HCT116 (cell line): ENCODE measurements around the gene RNASE8. TPM values are rescaled to one million over a fixed set of nuclear protein-coding genes. Genes with fewer than 3 reads are reported as not detected.

Source experiments
- ATAC-seq: fragments of 200-7000 bp; cut with Tn5 transposase; 2 replicates; pipeline ENCODE4 v1.9.1; 2020; ENCODE audit warnings: mild to moderate bottlenecking, moderate library complexity
- BruUV-seq: library from RNA; stranded (reverse); fragments of 400-500 nt; replicated peaks from 2 replicates; lab custom pipeline; 2021; lab: Mats Ljungman, UMichigan
- CTCF ChIA-PET: fragments of 300-600 bp; sonication (Branson Sonifier 250); formaldehyde crosslinking; loops from one replicate; lab custom pipeline; 2021; ENCODE audit warnings: antibody characterized with exemption; lab: Charles Lee
- POLR2A ChIA-PET: fragments of 300-600, 350-600 bp; sonication (Branson Sonifier 250); formaldehyde crosslinking; loops from one replicate; lab custom pipeline; 2021; ENCODE audit warnings: antibody characterized with exemption; lab: Charles Lee
- RAD21 ChIA-PET, 2 experiments: fragments of 300-600 bp; sonication (Branson Sonifier 250); formaldehyde crosslinking; loops; one replicate each; lab custom pipeline; 2023; ENCODE audit warnings: low total read pairs in 2 of 2; ENCODE audit not compliant: uncharacterized antibody in 2 of 2, unreplicated experiment in 2 of 2, low non-redundant PET in 1 of 2; lab: Charles Lee
- DNase-seq: peaks from one replicate; pipeline ENCODE4 v3.0.0-alpha.2; 2010; ENCODE audit warnings: low read depth, low spot score
- H2AFZ ChIP-seq: fragments of 200-600 bp; shearing (Covaris generic), sonication (generic); 2 replicates; pipeline ENCODE4 v1.6.1; 2017; ENCODE audit warnings: low read depth, mixed run types, mixed read lengths, antibody characterized with exemption, low read length; ENCODE audit not compliant: poor library complexity, severe bottlenecking
- H3K27ac ChIP-seq: 2 replicates; pipeline ENCODE4 v1.5.1; 2012; ENCODE audit warnings: low read depth, low read length
- H3K27me3 ChIP-seq: fragments of 200-600 bp; sonication (generic); 2 replicates; pipeline ENCODE4 v1.6.1; 2016; ENCODE audit warnings: mixed run types, low read length, mixed read lengths; ENCODE audit not compliant: insufficient read depth
- H3K36me3 ChIP-seq, 2 experiments: fragments of 200-500 bp in 1 of 2; fragments of 200-600 bp in 1 of 2; sonication (Bioruptor generic) in 1 of 2; sonication (generic) in 1 of 2; 2 replicates each; pipeline versions ENCODE4 v1.5.1 to v1.6.1; 2014 to 2016; ENCODE audit warnings: low read length in 2 of 2, inconsistent platforms in 1 of 2, mixed read lengths in 1 of 2, mixed run types in 1 of 2; ENCODE audit not compliant: insufficient read depth in 2 of 2, control insufficient read depth in 1 of 2
- H3K4me1 ChIP-seq, 2 experiments: fragments of 200-600 bp in 1 of 2; sonication (generic) in 1 of 2; 2 replicates each; pipeline versions ENCODE4 v1.5.1 to v1.6.1; 2012 to 2017; ENCODE audit warnings: low read length in 2 of 2, inconsistent platforms in 1 of 2, mild to moderate bottlenecking in 1 of 2, mixed read lengths in 1 of 2, mixed run types in 1 of 2, moderate library complexity in 1 of 2; ENCODE audit not compliant: insufficient read depth in 2 of 2, control insufficient read depth in 1 of 2
- H3K4me2 ChIP-seq: fragments of 200-600 bp; sonication (generic); 2 replicates; pipeline ENCODE4 v1.6.1; 2017; ENCODE audit warnings: mixed run types, low read length, mixed read lengths
- H3K4me3 ChIP-seq, 2 experiments: fragments of 200-600 bp in 1 of 2; sonication (generic) in 1 of 2; replicated peaks in 1 of 2; 2 replicates each; pipeline ENCODE4 v1.5.1; 2011 to 2016; ENCODE audit warnings: low read length in 2 of 2, control low read depth in 1 of 2, low read depth in 1 of 2, mild to moderate bottlenecking in 1 of 2, mixed read lengths in 1 of 2, mixed run types in 1 of 2
- H3K79me2 ChIP-seq: fragments of 200-600 bp; sonication (generic); 2 replicates; pipeline ENCODE4 v1.6.1; 2017; ENCODE audit warnings: mild to moderate bottlenecking, mixed run types, low read length, moderate library complexity, mixed read lengths; ENCODE audit not compliant: insufficient read depth
- H3K9ac ChIP-seq: fragments of 200-600 bp; sonication (generic); 2 replicates; pipeline ENCODE4 v1.6.1; 2016; ENCODE audit warnings: low read length, mixed read lengths
- H3K9me2 ChIP-seq: fragments of 200-600 bp; sonication (generic), shearing (Covaris generic); 2 replicates; pipeline ENCODE4 v1.6.1; 2017; ENCODE audit warnings: mixed run types, mild to moderate bottlenecking, moderate library complexity; ENCODE audit not compliant: insufficient read depth
- H3K9me3 ChIP-seq, 2 experiments: fragments of 200-500 bp in 1 of 2; fragments of 200-600 bp in 1 of 2; sonication (Bioruptor generic) in 1 of 2; sonication (generic) in 1 of 2; 2 replicates each; pipeline ENCODE4 v1.6.1; 2014 to 2017; ENCODE audit warnings: low read length in 2 of 2, mixed read lengths in 2 of 2, inconsistent platforms in 1 of 2, low read depth in 1 of 2, mild to moderate bottlenecking in 1 of 2, mixed run types in 1 of 2, moderate library complexity in 1 of 2; ENCODE audit not compliant: control insufficient read depth in 1 of 2, insufficient read depth in 1 of 2
- H4K20me1 ChIP-seq: fragments of 200-600 bp; sonication (generic), shearing (Covaris generic); 2 replicates; pipeline ENCODE4 v1.6.1; 2017; ENCODE audit warnings: mixed run types, mild to moderate bottlenecking, moderate library complexity; ENCODE audit not compliant: insufficient read depth
- ELF1 ChIP-seq: IDR thresholded peaks from 2 replicates; pipeline ENCODE4 v1.6.1; 2012; ENCODE audit warnings: low read depth, borderline replicate concordance
- EZH2phosphoT487 ChIP-seq: fragments of 200-600 bp; IDR thresholded peaks from 2 replicates; pipeline ENCODE4 v1.6.1; 2018; ENCODE audit warnings: antibody characterized with exemption, borderline replicate concordance
- JUND ChIP-seq: IDR thresholded peaks from 2 replicates; pipeline ENCODE4 v1.6.1; 2012
- MAX ChIP-seq: IDR thresholded peaks from 2 replicates; pipeline ENCODE4 v1.6.1; 2012
- POLR2AphosphoS5 ChIP-seq: IDR thresholded peaks from 2 replicates; pipeline ENCODE4 v1.6.1; 2011; ENCODE audit warnings: mild to moderate bottlenecking, low read depth, low read length, moderate library complexity
- RAD21 ChIP-seq: IDR thresholded peaks from 2 replicates; pipeline ENCODE4 v1.6.1; 2012; ENCODE audit warnings: low read depth, mild to moderate bottlenecking
- REST ChIP-seq: IDR thresholded peaks from 2 replicates; pipeline ENCODE4 v1.6.1; 2012; ENCODE audit warnings: low read depth
- SP1 ChIP-seq: IDR thresholded peaks from 2 replicates; pipeline ENCODE4 v1.6.1; 2012; ENCODE audit warnings: low read depth
- TCF7L2 ChIP-seq: IDR thresholded peaks from 2 replicates; pipeline ENCODE4 v1.7.0; 2011; ENCODE audit warnings: borderline replicate concordance, inconsistent platforms; ENCODE audit not compliant: insufficient read depth, insufficient read length; ENCODE audit errors: extremely low read depth
- YY1 ChIP-seq: IDR thresholded peaks from 2 replicates; pipeline ENCODE4 v1.6.1; 2011; ENCODE audit warnings: low read length, low read depth, moderate library complexity, mild to moderate bottlenecking; ENCODE audit not compliant: insufficient replicate concordance; ENCODE audit errors: extremely low read depth
- ZBTB33 ChIP-seq: IDR thresholded peaks from 2 replicates; pipeline ENCODE4 v1.6.1; 2011; ENCODE audit warnings: mild to moderate bottlenecking, low read length, moderate library complexity; ENCODE audit not compliant: insufficient replicate concordance; ENCODE audit errors: extremely low read depth
- intact Hi-C: fragments of 100-400 bp; cut with micrococcal nuclease; formaldehyde crosslinking; loops from 2 replicates; pipeline ENCODE4 v1.10.0; 2022
- total RNA-seq: library from RNA; stranded (reverse); gene quantifications from one replicate; pipeline ENCODE4 v1.2.1, GENCODE V29; 2021; ENCODE audit not compliant: unreplicated experiment

The RNASE8 gene
- total RNA-seq, 1 experiment from 2014 or later, result not detected

GRCh38 chr14:21041676-21042433, 15.8 kb upstream of the RNASE8 start, which contains the start of gene RNASE7:
TSS of gene RNASE7 (plus strand) at chr14:21042362. CDS start at chr14:21042993, 631 bp downstream.
- peaks cover 0 to 4% of the 10 kb centered on the region in 2 experiments; a peak in 1 of 4 replicates for H3K4me1 ChIP-seq
- no peaks in the 10 kb centered on the region for H3K27me3 ChIP-seq
- H3K36me3 ChIP-seq, result no peaks in the 10 kb centered on the region
- H3K4me2 ChIP-seq, result no peak within 1 kb of the TSS
- ChIA-PET CTCF (interaction anchor here (0.8 to 5.4 kb wide), 3 partner anchors 27 to 71 kb away, joined by 3 to 148 read pairs (median 4); no protein-coding TSS in a partner anchor), RAD21 (no interaction called here), POLR2A (no interaction called here)
- no TSS peak for BruUV-seq
- no peak within 1 kb of the TSS for H3K27ac ChIP-seq
- no peaks in the 10 kb centered on the region for H4K20me1 ChIP-seq
- no peaks in the 10 kb centered on the region for H3K9me2 ChIP-seq
- TF ChIP-seq REST (no peak), ZBTB33 (no peak), YY1 (no peak), POLR2AphosphoS5 (no peak), EZH2phosphoT487 (no peak), RAD21 (no peak), ELF1 (no peak), MAX (no peak), JUND (no peak), SP1 (no peak), TCF7L2 (no peak)
- no peak within 1 kb of the TSS for H3K4me3 ChIP-seq
- ATAC-seq, result no peak
- intact Hi-C loops, result no loop called here
- no peak for DNase-seq
- no peak within 1 kb of the TSS for H2AFZ ChIP-seq
- H3K9me3 ChIP-seq, result no peaks in the 10 kb centered on the region
- H3K79me2 ChIP-seq, result no peaks in the 10 kb centered on the region
- H3K9ac ChIP-seq, result no peak within 1 kb of the TSS
